CD8-positive, alpha-beta memory T cell (primary cell): Measurements from ENCODE around the gene GHSR. TPM values are rescaled to one million over a fixed set of nuclear protein-coding genes. Genes with fewer than 3 reads are reported as not detected.

Experiments used
- CTCF ChIA-PET: fragments of 350-600 bp; sonication (Branson Sonifier 250); formaldehyde crosslinking; loops from one replicate; lab custom pipeline; 2021; ENCODE audit warnings: antibody characterized with exemption; lab: Charles Lee
- POLR2A ChIA-PET: fragments of 350-600 bp; sonication (Branson Sonifier 250); formaldehyde crosslinking; loops from one replicate; lab custom pipeline; 2021; ENCODE audit warnings: antibody characterized with exemption; lab: Charles Lee
- DNase-seq, 5 donors: peaks; one replicate each; pipeline versions ENCODE4 v3.0.0 to v3.0.0-alpha.2; 2020 to 2022; ENCODE audit warnings: mixed read lengths in 1 of 5
- H3K27ac ChIP-seq: one replicate; pipeline ENCODE4 v1.7.0; 2013; ENCODE audit warnings: low read depth, mild to moderate bottlenecking, low read length, moderate library complexity
- H3K27me3 ChIP-seq: 2 replicates; pipeline ENCODE4 v1.7.0; 2013; ENCODE audit warnings: low read length, mild to moderate bottlenecking; ENCODE audit not compliant: insufficient read depth, poor library complexity, severe bottlenecking
- H3K36me3 ChIP-seq: 2 replicates; pipeline ENCODE4 v1.7.0; 2013; ENCODE audit warnings: mild to moderate bottlenecking, low read length, moderate library complexity; ENCODE audit not compliant: insufficient read depth
- H3K4me1 ChIP-seq: 2 replicates; pipeline ENCODE4 v1.7.0; 2013; ENCODE audit warnings: mild to moderate bottlenecking, low read length, moderate library complexity; ENCODE audit not compliant: insufficient read depth
- H3K4me3 ChIP-seq: 2 replicates; pipeline ENCODE4 v1.7.0; 2013; ENCODE audit warnings: mild to moderate bottlenecking, low read length
- H3K9me3 ChIP-seq: 2 replicates; pipeline ENCODE4 v1.7.0; 2013; ENCODE audit warnings: mild to moderate bottlenecking, low read length
- H3K27ac Mint-ChIP-seq, 8 donors: one replicate each; pipeline ENCODE4 v1.8.0; 2020 to 2021; ENCODE audit warnings: mixed read lengths in 8 of 8, mild to moderate bottlenecking in 6 of 8, inconsistent platforms in 3 of 8, moderate library complexity in 3 of 8
- H3K27me3 Mint-ChIP-seq, 2 donors: one replicate each; pipeline ENCODE4 v1.8.0; 2020 to 2021; ENCODE audit warnings: mixed read lengths in 2 of 2, mild to moderate bottlenecking in 1 of 2, moderate library complexity in 1 of 2
- H3K36me3 Mint-ChIP-seq, 3 donors: one replicate each; pipeline ENCODE4 v1.8.0; 2020 to 2021; ENCODE audit warnings: mixed read lengths in 3 of 3, inconsistent platforms in 1 of 3, mild to moderate bottlenecking in 1 of 3
- H3K4me1 Mint-ChIP-seq, 3 donors: one replicate each; pipeline ENCODE4 v1.8.0; 2020 to 2021; ENCODE audit warnings: mixed read lengths in 3 of 3, inconsistent platforms in 1 of 3, mild to moderate bottlenecking in 1 of 3
- H3K4me3 Mint-ChIP-seq, 7 donors: one replicate each; pipeline ENCODE4 v1.8.0; 2020 to 2021; ENCODE audit warnings: mixed read lengths in 7 of 7, mild to moderate bottlenecking in 6 of 7, moderate library complexity in 4 of 7, inconsistent platforms in 2 of 7
- H3K9me3 Mint-ChIP-seq, 5 donors: one replicate each; pipeline ENCODE4 v1.8.0; 2020 to 2022; ENCODE audit warnings: mixed read lengths in 5 of 5, mild to moderate bottlenecking in 3 of 5, moderate library complexity in 2 of 5, inconsistent platforms in 1 of 5
- polyA plus RNA-seq: library from polyadenylated mRNA; unstranded; fragments of 300-500 nt; fragmentation: Illumina TruSeq; gene quantifications from one replicate; pipeline ENCODE4 v1.2.3, GENCODE V29; 2021
- total RNA-seq, 2 experiments: library from RNA; stranded (reverse); gene quantifications; one replicate each; pipeline ENCODE4 v1.2.3, GENCODE V29; 2021

Gene GHSR
- total and polyA plus RNA-seq, 3 experiments from 2014 or later = not detected

- DNase-seq = no peak
- H3K4me3 Mint-ChIP-seq = no peak overlapping the region
- POLR2A ChIA-PET = no interaction called here
- peak overlapping the region in 1 of 8 donors; percentile 3 for H3K27ac Mint-ChIP-seq
- Histone ChIP-seq H3K4me1 (no peaks in the 10 kb centered on the region), H3K9me3 (no peaks in the 10 kb centered on the region), H3K27ac (no peak overlapping the region), H3K27me3 (no peaks in the 10 kb centered on the region), H3K4me3 (no peak overlapping the region), H3K36me3 (no peaks in the 10 kb centered on the region)
- H3K27me3 Mint-ChIP-seq = peaks cover 6 to 7% of the 10 kb centered on the region in 2 donors
- H3K9me3 Mint-ChIP-seq = peaks cover 0 to 5% (median 4%) of the 10 kb centered on the region in 5 donors
- CTCF ChIA-PET = no interaction called here
- peaks cover 0 to 1% (median 0%) of the 10 kb centered on the region in 3 donors for H3K4me1 Mint-ChIP-seq
- peaks cover 6 to 20% (median 12%) of the 10 kb centered on the region in 3 donors for H3K36me3 Mint-ChIP-seq
Observed at GRCh38 chr3:172402892-172403643, 45.2 kb downstream of the GHSR start.

- H3K9me3 ChIP-seq = no peaks in the 10 kb centered on the region
- Mint-ChIP-seq H3K4me1 (peaks cover 0 to 1% (median 0%) of the 10 kb centered on the region in 3 donors), H3K27ac (no peak overlapping the region), H3K27me3 (peaks cover 6 to 7% of the 10 kb centered on the region in 2 donors), H3K36me3 (peaks cover 7 to 20% (median 13%) of the 10 kb centered on the region in 3 donors), H3K9me3 (peaks cover 0 to 5% (median 4%) of the 10 kb centered on the region in 5 donors), H3K4me3 (no peak overlapping the region)
- no peak overlapping the region for H3K4me3 ChIP-seq
- ChIA-PET CTCF (no interaction called here), POLR2A (no interaction called here)
- no peaks in the 10 kb centered on the region for H3K4me1 ChIP-seq
- H3K27ac ChIP-seq = no peak overlapping the region
- no peaks in the 10 kb centered on the region for H3K27me3 ChIP-seq
- DNase-seq = no peak
- H3K36me3 ChIP-seq = peaks cover 2% of the 10 kb centered on the region
Observed at GRCh38 chr3:172402090-172402489, 46.2 kb downstream of the GHSR start.

GRCh38 chr3:172398484-172398883 is 49.8 kb downstream of the GHSR start:
- POLR2A ChIA-PET = no interaction called here
- H3K27ac Mint-ChIP-seq = no peak overlapping the region
- H3K4me1 Mint-ChIP-seq = peaks cover 0 to 1% (median 0%) of the 10 kb centered on the region in 3 donors
- CTCF ChIA-PET = no interaction called here
- Histone ChIP-seq H3K4me3 (no peak overlapping the region), H3K9me3 (no peaks in the 10 kb centered on the region), H3K27ac (no peak overlapping the region), H3K4me1 (no peaks in the 10 kb centered on the region), H3K36me3 (peaks cover 6% of the 10 kb centered on the region), H3K27me3 (no peaks in the 10 kb centered on the region)
- no peak for DNase-seq
- H3K4me3 Mint-ChIP-seq = no peak overlapping the region
- peaks cover 10 to 28% (median 19%) of the 10 kb centered on the region in 3 donors for H3K36me3 Mint-ChIP-seq
- H3K27me3 Mint-ChIP-seq = peaks cover 2 to 7% of the 10 kb centered on the region in 2 donors
- H3K9me3 Mint-ChIP-seq = peaks cover 0 to 5% (median 4%) of the 10 kb centered on the region in 5 donors

- Histone ChIP-seq H3K4me1 (no peaks in the 10 kb centered on the region), H3K4me3 (no peak overlapping the region), H3K27me3 (no peaks in the 10 kb centered on the region), H3K9me3 (no peaks in the 10 kb centered on the region), H3K36me3 (peaks cover 6% of the 10 kb centered on the region), H3K27ac (no peak overlapping the region)
- H3K27me3 Mint-ChIP-seq = peaks cover 2 to 7% of the 10 kb centered on the region in 2 donors
- H3K4me1 Mint-ChIP-seq = peaks cover 0 to 1% (median 0%) of the 10 kb centered on the region in 3 donors
- POLR2A ChIA-PET = no interaction called here
- H3K27ac Mint-ChIP-seq = no peak overlapping the region
- no peak for DNase-seq
- CTCF ChIA-PET = no interaction called here
- peaks cover 0 to 5% (median 4%) of the 10 kb centered on the region in 5 donors for H3K9me3 Mint-ChIP-seq
- H3K36me3 Mint-ChIP-seq = peaks cover 10 to 34% (median 24%) of the 10 kb centered on the region in 3 donors
- no peak overlapping the region for H3K4me3 Mint-ChIP-seq
Observed at GRCh38 chr3:172397716-172398405, 50.4 kb downstream of the GHSR start.

- POLR2A ChIA-PET = no interaction called here
- no peaks in the 10 kb centered on the region for H3K4me1 Mint-ChIP-seq
- DNase-seq = no peak
Observed at GRCh38 chr3:172396400-172396799, 51.9 kb downstream of the GHSR start.

GRCh38 chr3:172394692-172395091 is 53.6 kb downstream of the GHSR start:
- no peak overlapping the region for H3K27ac ChIP-seq
- H3K27me3 Mint-ChIP-seq = no peaks in the 10 kb centered on the region
- H3K4me3 Mint-ChIP-seq = no peak overlapping the region
- no peaks in the 10 kb centered on the region for H3K27me3 ChIP-seq
- DNase-seq = no peak
- no peak overlapping the region for H3K4me3 ChIP-seq
- H3K36me3 Mint-ChIP-seq = peaks cover 7 to 37% (median 21%) of the 10 kb centered on the region in 3 donors
- H3K27ac Mint-ChIP-seq = no peak overlapping the region
- H3K4me1 ChIP-seq = no peaks in the 10 kb centered on the region
- H3K9me3 Mint-ChIP-seq = no peaks in the 10 kb centered on the region
- H3K36me3 ChIP-seq = peaks cover 6% of the 10 kb centered on the region
- no peaks in the 10 kb centered on the region for H3K4me1 Mint-ChIP-seq
- ChIA-PET CTCF (no interaction called here), POLR2A (no interaction called here)
- H3K9me3 ChIP-seq = no peaks in the 10 kb centered on the region

More at GRCh38 chr3:172396400-172396799, 51.9 kb downstream of the GHSR start:
- peaks cover 7 to 34% (median 22%) of the 10 kb centered on the region in 3 donors for H3K36me3 Mint-ChIP-seq
- no peaks in the 10 kb centered on the region for H3K4me1 ChIP-seq
- no peak overlapping the region for H3K27ac Mint-ChIP-seq
- H3K4me3 ChIP-seq = no peak overlapping the region
- H3K27me3 ChIP-seq = no peaks in the 10 kb centered on the region
- H3K36me3 ChIP-seq = peaks cover 6% of the 10 kb centered on the region
- H3K27me3 Mint-ChIP-seq = peaks cover 0 to under 1% of the 10 kb centered on the region in 2 donors
- CTCF ChIA-PET = no interaction called here
- H3K9me3 Mint-ChIP-seq = peaks cover 0 to 4% (median 0%) of the 10 kb centered on the region in 5 donors
- no peak overlapping the region for H3K27ac ChIP-seq
- H3K4me3 Mint-ChIP-seq = no peak overlapping the region
- no peaks in the 10 kb centered on the region for H3K9me3 ChIP-seq

Other genes starting within 250 kb of the GHSR start
- 10 to 100 TPM; 38.2 to 41.9 TPM for gene TNFSF10, start 75.0 kb upstream of the GHSR start, total RNA-seq
- gene TNFSF10, start 75.0 kb upstream of the GHSR start, polyA plus RNA-seq = 48.1 TPM